ENCODE results near the gene CACNA1D. TPM values are rescaled to one million over a fixed set of nuclear protein-coding genes. Genes with fewer than 3 reads are reported as not detected.
A peak's percentile ranks its signal among the peaks of the same experiment; 100 is the strongest.

Gene CACNA1D
- total RNA-seq, 1 experiment from 2014 or later: 1.1 TPM

DNA sequence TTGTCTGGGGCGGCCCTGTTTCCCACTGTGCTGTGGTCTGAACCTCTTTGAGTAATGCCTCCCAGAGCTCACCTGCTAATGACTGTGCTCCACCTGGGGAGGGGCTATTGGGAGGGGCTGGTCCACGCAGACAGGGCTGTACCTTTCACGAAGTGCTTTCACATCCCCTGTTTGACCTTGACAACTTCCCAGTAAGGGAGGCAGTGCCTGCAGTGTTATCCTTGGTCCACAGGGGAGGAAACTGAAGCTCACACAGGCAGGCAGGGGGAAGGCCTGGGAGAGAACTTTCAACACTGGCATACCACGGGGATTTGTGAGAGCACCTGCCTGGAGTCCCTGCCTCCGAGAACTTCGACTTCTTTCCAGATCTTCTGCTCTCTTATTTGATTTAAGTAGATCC lies 91.2 kb downstream of the CACNA1D start (continued):
- no peak for TF ChIP-seq ELF1 (IDR thresholded peaks at IDR 0.05; ENCODE audit: borderline replicate concordance, low read depth)

DNA sequence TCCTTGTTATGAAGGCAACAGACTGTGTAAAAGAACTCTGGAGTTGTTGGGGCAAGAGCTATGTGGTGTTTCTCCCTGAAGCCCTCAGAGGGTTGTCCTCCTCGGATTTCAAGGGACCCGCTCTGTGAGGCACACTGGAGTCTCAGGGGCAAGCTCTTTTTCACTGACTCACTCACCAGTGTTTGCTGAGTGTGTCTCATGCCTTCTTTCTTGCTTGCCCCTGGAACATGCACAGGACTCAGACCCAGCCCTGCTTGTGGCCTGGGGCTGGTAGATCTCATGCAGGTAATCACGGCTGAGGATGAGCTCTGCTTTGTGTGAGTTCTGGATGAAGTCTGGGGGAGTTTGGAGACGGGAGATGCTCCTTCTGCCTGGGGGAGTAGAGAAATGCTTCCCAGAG lies 93.7 kb downstream of the CACNA1D start:
- Histone ChIP-seq H2AFZ (ENCODE audit: low read depth, low read length, poor library complexity, severe bottlenecking) (no peak overlapping the region), H3K27ac (ENCODE audit: low read depth, low read length) (no peak overlapping the region), H3K27me3 (ENCODE audit: insufficient read depth, low read length) (0 out of 2 replicates have a peak, but pooled peaks cover 3% of the 10 kb centered on the region), H3K9me2 (ENCODE audit: insufficient read depth) (no peaks in the 10 kb centered on the region), H3K4me3 (replicated peaks in 1 of 2; ENCODE audit: low read depth in 1 of 2, low read length in 2 of 2) (no peak overlapping the region), H3K9me3 (ENCODE audit: control insufficient read depth in 1 of 2, insufficient read depth in 1 of 2, low read depth in 1 of 2, low read length in 2 of 2) (no peaks in the 10 kb centered on the region), H3K36me3 (ENCODE audit: control insufficient read depth in 1 of 2, insufficient read depth in 2 of 2, low read length in 2 of 2) (no peaks in the 10 kb centered on the region), H3K79me2 (ENCODE audit: insufficient read depth, low read length) (no peaks in the 10 kb centered on the region), H3K4me1 (ENCODE audit: control insufficient read depth in 1 of 2, insufficient read depth in 2 of 2, low read length in 2 of 2) (peaks cover 0 to 5% of the 10 kb centered on the region in 2 experiments; a peak in 1 of 4 replicates), H4K20me1 (ENCODE audit: insufficient read depth) (no peaks in the 10 kb centered on the region), H3K4me2 (ENCODE audit: low read length) (peak overlapping the region; percentile 1; the same call in 1 of the 2 replicates), H3K9ac (ENCODE audit: low read length) (no peak overlapping the region)
- ChIA-PET CTCF (no interaction called here), RAD21 (ENCODE audit: low non-redundant PET in 1 of 2, low total read pairs in 2 of 2, uncharacterized antibody in 2 of 2, unreplicated experiment in 2 of 2) (no interaction called here), POLR2A (no interaction called here)
- intact Hi-C loops (cut with micrococcal nuclease): no loop called here
- DNase-seq (ENCODE audit: low read depth, low spot score): no peak
- ATAC-seq: no peak
- BruUV-seq (replicated peaks): no TSS peak
- TF ChIP-seq POLR2AphosphoS5 (IDR thresholded peaks at IDR 0.05; ENCODE audit: low read depth, low read length): no peak
- no peak for TF ChIP-seq EGR1 (IDR thresholded peaks at IDR 0.05; ENCODE audit: low read depth)
- TF ChIP-seq RAD21 (IDR thresholded peaks at IDR 0.05; ENCODE audit: low read depth): no peak
- no peak for TF ChIP-seq EZH2phosphoT487 (IDR thresholded peaks at IDR 0.05; ENCODE audit: borderline replicate concordance)
- TF ChIP-seq TCF7L2 (IDR thresholded peaks at IDR 0.05; ENCODE audit: borderline replicate concordance, extremely low read depth, insufficient read depth, insufficient read length): no peak
- no peak for TF ChIP-seq ZFX (IDR thresholded peaks at IDR 0.05)

DNA sequence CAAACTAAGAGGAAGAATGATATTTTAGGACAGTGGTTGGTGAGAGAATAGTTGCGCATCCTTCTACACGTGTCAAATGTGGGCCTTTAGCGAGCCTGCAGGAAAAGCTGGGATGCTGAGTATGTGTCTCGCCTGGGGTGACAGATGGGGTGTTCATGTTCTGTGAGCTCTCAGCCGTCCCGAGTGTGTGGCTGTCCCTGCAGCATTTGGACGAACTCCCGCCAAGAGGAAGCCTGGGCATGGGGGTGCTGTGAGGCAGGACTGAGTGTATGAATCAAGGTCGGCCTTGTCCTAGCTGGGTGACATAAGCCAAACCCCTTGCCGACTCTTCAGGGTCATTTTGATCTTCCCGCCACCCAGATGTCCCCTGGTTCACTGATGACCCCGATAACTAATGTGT lies 94.8 kb downstream of the CACNA1D start:
- Histone ChIP-seq H4K20me1 (ENCODE audit: insufficient read depth) (no peaks in the 10 kb centered on the region), H3K9ac (ENCODE audit: low read length) (no peak overlapping the region), H3K36me3 (ENCODE audit: control insufficient read depth in 1 of 2, insufficient read depth in 2 of 2, low read length in 2 of 2) (no peaks in the 10 kb centered on the region), H3K9me2 (ENCODE audit: insufficient read depth) (no peaks in the 10 kb centered on the region), H2AFZ (ENCODE audit: low read depth, low read length, poor library complexity, severe bottlenecking) (no peak overlapping the region), H3K4me3 (replicated peaks in 1 of 2; ENCODE audit: low read depth in 1 of 2, low read length in 2 of 2) (no peak overlapping the region), H3K9me3 (ENCODE audit: control insufficient read depth in 1 of 2, insufficient read depth in 1 of 2, low read depth in 1 of 2, low read length in 2 of 2) (no peaks in the 10 kb centered on the region), H3K79me2 (ENCODE audit: insufficient read depth, low read length) (no peaks in the 10 kb centered on the region), H3K27ac (ENCODE audit: low read depth, low read length) (no peak overlapping the region), H3K4me2 (ENCODE audit: low read length) (no peak overlapping the region), H3K4me1 (ENCODE audit: control insufficient read depth in 1 of 2, insufficient read depth in 2 of 2, low read length in 2 of 2) (peaks cover 0 to 5% of the 10 kb centered on the region in 2 experiments; a peak in 1 of 4 replicates), H3K27me3 (ENCODE audit: insufficient read depth, low read length) (0 out of 2 replicates have a peak, but pooled peaks cover 3% of the 10 kb centered on the region)
- ChIA-PET POLR2A (no interaction called here), RAD21 (ENCODE audit: low non-redundant PET in 1 of 2, low total read pairs in 2 of 2, uncharacterized antibody in 2 of 2, unreplicated experiment in 2 of 2) (no interaction called here), CTCF (no interaction called here)
- intact Hi-C loops (cut with micrococcal nuclease): no loop called here
- TF ChIP-seq, protein P1, sequence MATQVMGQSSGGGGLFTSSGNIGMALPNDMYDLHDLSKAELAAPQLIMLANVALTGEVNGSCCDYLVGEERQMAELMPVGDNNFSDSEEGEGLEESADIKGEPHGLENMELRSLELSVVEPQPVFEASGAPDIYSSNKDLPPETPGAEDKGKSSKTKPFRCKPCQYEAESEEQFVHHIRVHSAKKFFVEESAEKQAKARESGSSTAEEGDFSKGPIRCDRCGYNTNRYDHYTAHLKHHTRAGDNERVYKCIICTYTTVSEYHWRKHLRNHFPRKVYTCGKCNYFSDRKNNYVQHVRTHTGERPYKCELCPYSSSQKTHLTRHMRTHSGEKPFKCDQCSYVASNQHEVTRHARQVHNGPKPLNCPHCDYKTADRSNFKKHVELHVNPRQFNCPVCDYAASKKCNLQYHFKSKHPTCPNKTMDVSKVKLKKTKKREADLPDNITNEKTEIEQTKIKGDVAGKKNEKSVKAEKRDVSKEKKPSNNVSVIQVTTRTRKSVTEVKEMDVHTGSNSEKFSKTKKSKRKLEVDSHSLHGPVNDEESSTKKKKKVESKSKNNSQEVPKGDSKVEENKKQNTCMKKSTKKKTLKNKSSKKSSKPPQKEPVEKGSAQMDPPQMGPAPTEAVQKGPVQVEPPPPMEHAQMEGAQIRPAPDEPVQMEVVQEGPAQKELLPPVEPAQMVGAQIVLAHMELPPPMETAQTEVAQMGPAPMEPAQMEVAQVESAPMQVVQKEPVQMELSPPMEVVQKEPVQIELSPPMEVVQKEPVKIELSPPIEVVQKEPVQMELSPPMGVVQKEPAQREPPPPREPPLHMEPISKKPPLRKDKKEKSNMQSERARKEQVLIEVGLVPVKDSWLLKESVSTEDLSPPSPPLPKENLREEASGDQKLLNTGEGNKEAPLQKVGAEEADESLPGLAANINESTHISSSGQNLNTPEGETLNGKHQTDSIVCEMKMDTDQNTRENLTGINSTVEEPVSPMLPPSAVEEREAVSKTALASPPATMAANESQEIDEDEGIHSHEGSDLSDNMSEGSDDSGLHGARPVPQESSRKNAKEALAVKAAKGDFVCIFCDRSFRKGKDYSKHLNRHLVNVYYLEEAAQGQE (IDR thresholded peaks at IDR 0.05; ENCODE audit: low read depth): no peak
- TF ChIP-seq, protein P2, sequence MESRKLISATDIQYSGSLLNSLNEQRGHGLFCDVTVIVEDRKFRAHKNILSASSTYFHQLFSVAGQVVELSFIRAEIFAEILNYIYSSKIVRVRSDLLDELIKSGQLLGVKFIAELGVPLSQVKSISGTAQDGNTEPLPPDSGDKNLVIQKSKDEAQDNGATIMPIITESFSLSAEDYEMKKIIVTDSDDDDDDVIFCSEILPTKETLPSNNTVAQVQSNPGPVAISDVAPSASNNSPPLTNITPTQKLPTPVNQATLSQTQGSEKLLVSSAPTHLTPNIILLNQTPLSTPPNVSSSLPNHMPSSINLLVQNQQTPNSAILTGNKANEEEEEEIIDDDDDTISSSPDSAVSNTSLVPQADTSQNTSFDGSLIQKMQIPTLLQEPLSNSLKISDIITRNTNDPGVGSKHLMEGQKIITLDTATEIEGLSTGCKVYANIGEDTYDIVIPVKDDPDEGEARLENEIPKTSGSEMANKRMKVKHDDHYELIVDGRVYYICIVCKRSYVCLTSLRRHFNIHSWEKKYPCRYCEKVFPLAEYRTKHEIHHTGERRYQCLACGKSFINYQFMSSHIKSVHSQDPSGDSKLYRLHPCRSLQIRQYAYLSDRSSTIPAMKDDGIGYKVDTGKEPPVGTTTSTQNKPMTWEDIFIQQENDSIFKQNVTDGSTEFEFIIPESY (IDR thresholded peaks at IDR 0.05; ENCODE audit: extremely low read depth, insufficient replicate concordance, low read length): no peak
- TF ChIP-seq YY1 (IDR thresholded peaks at IDR 0.05; ENCODE audit: extremely low read depth, insufficient replicate concordance, low read depth, low read length): no peak
- no peak for TF ChIP-seq ZFX (IDR thresholded peaks at IDR 0.05)
- no peak for TF ChIP-seq EZH2phosphoT487 (IDR thresholded peaks at IDR 0.05; ENCODE audit: borderline replicate concordance)
- no peak for TF ChIP-seq TCF7L2 (IDR thresholded peaks at IDR 0.05; ENCODE audit: borderline replicate concordance, extremely low read depth, insufficient read depth, insufficient read length)
- DNase-seq (ENCODE audit: low read depth, low spot score) (no peak), ATAC-seq (no peak)
- BruUV-seq (replicated peaks): no TSS peak

Measured in HCT116 (cell line).